ENCODE results near the gene ANO8.
"Not testable (repeated sequence)": the region's sequence is repeated elsewhere in the genome, so short reads cannot be mapped to it uniquely, and the experiment has no call there.

ANO8 gene

DNA sequence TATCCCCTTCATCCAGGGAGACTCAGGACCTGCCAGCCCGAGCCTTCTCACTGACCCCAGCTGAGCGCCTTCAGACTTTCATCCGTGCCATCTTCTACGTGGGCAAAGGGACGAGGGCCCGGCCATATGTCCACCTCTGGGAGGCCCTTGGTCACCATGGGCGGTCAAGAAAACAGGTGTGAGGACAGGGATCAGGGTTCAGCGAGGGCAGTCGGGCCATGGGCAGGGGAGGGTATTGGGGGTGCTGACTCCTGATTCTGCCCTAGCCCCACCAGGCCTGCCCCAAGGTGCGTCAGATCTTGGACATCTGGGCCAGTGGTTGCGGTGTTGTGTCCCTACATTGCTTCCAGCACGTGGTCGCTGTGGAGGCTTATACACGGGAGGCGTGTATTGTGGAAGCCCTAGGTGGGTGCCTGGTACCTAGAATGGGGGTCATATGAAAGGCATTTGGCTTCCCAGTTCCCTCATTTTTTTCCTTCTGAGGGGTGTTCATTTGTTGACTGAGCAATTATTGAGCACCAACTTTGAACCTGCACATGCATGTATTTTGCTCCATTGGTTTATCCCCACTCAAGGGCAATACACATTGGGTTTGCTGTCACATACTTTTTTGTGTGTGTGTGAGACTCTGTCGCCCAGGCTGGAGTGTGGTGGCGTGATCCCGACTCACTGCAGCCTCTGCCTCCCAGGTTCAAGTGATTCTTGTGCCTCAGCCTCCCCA lies 49.1 kb downstream of the ANO8 start:
- no peak for DNase-seq

DNA sequence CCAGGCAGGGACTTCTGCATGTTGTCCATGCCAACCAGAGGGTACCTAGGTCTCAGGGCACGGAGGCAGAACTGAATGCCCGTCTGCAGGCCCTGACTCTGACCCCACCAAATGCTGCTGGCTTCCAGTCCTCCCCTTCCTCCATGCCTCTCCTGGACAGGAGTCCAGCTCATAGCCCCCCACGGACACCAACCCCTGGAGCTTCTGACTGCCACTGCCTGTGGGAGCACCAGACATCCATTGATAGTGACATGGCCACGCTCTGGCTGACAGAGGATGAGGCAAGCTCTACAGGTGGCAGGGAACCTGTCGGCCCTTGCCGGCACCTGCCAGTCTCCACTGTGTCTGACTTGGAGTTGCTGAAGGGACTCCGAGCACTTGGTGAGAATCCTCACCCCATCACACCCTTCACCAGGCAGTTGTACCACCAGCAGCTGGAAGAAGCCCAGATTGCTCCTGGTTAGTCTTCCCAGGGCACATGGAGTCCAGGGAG lies 51.1 kb downstream of the ANO8 start:
- no peak for DNase-seq

DNA sequence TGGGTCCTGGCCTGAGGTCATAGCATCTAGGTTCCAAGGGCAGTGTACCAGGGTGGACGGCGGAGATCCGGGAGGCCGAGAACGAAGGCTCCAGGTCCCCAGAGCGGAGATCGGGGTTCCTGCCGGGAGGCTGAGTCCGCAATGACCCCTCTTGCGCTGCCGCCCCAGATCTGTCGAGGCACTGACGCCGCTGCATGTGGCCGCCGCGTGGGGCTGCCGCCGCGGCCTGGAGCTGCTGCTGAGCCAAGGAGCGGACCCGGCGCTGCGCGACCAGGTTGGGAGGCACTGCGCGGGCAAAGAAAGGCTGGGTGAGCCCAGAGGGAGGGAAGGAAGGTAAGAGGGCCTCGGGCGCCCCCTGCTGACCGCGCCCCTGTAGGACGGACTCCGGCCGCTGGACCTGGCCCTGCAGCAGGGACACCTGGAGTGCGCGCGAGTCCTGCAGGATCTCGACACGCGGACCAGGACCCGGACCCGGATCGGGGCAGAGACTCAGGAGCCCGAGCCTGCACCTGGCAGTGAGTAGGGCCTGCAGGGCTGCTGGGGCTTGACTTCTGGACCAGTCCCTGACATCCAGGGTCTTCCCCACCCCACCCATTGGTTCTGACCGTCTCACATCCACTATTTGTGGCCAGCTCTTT lies 52.0 kb downstream of the ANO8 start:
- peak; percentile 97 for DNase-seq

DNA sequence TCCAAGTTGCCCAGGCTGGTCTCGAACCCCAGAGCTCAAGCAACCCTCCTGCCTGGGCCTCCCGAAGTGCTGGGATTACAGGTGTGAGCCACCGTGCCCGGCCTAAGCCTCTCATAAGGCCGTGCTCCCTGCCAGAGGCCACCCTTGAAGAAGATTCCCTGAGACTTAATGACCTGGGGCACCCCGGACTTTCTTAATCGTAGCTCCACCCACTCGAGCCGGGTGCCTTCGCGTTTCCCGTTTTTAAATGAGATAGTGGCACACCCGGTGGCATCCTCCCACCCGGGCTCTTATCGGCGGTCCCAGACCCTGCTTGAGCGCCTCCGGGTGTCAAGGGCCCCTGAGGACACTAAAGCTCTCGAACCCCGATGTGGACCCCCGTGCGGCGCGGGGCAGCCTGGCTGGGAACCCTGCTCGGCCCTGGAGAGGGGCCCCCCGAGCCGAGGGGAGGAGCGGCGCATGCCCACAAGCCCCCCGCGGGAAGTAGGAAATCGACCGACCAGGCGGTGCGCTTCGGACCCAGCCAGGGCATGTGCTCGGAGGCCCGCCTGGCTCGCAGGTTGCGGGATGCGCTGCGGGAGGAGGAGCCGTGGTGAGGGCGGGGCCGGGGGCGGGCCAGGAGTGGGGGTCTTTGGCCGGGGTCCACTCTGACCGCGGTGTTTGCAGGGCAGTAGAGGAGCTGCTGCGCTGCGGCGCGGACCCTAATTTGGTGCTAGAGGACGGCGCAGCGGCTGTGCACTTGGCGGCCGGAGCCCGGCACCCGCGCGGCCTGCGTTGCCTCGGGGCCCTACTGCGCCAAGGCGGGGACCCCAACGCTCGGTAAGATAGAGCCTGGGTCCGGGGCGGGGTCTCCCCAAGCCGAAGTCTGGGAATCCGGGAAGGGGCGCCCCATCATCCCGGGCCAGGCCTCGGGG lies 53.0 kb downstream of the ANO8 start, which contains the start of gene ANKLE1:
Gene ANKLE1 (plus strand): TSS at position 511 of the 914 bp plus-strand sequence. CDS start 20 bp downstream, at position 531.
- DNase-seq = peak; percentile 58

DNA sequence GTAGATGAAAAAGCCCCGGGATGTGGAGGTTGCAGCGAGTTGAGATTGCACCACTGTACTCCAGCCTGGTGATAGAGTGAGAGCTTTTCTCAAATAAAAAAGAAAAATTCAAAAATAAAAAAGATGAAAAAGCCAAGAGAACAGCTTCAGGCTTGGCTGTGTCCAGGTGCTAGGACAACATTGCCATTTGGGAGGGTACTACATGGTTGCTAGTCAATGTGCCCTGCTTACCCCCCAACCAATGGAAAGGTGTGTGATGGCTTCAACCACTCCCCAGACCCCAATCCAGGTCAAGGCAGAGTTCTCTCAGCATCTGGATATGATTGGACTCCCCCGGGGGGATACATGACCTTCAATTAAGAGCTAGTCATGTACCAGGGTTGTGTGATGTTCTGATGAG lies 55.2 kb downstream of the ANO8 start:
- no peak for DNase-seq

DNA sequence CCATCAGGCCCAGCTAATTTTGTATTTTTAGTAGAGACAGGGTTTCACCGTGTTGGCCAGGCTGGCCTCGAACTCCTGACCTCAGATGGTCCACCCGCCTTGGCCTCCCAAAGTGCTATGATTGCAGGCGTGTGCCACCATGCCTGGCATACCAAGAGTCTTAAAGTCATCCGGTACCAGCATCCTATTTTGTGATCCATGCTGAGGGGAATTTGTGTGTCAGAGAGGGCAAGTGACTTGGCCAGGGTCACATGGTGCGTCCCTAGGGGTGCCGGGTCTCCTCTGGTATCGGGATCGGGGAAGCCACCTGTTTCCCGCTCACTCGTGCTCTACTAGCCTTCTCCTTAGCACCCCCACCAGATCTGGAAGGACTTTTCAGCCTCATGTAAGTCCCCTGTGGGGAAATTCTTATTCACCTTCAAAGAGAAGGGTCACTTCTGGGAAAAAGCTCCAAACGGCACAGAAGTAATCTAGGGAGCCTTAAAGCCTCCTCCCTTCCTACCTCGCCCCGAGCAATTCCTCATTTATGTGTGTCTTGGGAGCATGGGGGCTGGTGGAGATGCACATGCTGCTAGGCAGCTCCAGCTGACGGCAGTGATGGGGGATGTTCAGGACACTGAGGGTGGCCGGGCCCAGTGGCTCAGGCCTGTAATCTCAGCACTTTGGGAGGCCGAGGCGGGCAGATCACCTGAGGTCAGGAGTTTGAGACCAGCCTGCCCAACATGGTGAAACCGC lies 59.0 kb downstream of the ANO8 start:
- no peak for DNase-seq

DNA sequence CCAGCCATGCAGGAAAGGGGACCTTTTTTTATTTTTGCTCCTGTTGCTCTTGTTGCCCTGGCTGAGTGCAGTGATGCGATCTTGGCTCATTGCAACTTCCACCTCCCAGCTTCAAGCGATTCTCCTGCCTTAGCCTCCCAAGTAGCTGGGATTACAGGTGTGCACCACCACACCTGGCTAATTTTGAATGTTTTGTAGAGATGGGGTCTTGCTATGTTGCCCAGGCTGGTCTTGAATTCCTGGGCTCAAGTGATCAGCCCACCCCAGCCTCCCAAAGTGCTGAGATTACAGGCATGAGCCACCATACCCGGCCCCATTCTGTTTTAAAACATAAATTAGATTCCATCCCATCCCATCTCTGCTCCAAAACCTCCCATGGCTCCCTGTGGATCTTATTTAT lies 59.8 kb downstream of the ANO8 start:
- DNase-seq = not testable (repeated sequence)

Data from retina (tissue), 1 donor.